Stimulated activated CD4-positive, alpha-beta T cell treated with anti-CD3 and anti-CD28 coated beads, TNF-alpha, amount 100 ng/mL, for 4 hours (primary cell): ENCODE data around the gene CCDC154.

ENCODE experiments used
- DNase-seq, 3 experiments: peaks; one replicate each; pipeline ENCODE4 v3.0.0-alpha.2; 2020; ENCODE audit warnings: low read depth in 3 of 3

Gene CCDC154

DNA sequence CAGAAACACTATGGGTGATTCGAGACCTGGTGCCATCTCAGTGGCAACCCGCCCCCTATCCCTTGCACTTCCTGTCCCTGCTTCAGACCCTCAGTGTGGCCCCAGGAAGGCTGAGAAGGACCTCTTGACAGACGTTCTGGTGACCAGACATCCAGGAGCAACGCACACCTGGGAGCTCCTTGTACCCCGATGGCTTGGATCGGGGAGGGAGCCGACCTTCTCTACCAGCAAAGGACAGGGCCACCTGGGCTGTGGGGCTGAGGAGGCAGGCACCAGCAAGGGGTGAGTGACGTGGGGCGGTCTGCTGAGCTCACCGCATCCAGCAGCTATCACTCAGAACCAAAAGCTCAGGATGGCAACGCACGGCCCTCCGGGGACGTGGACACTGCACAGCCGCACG is 57.0 kb downstream of the CCDC154 start:
- DNase-seq, result no peak

DNA sequence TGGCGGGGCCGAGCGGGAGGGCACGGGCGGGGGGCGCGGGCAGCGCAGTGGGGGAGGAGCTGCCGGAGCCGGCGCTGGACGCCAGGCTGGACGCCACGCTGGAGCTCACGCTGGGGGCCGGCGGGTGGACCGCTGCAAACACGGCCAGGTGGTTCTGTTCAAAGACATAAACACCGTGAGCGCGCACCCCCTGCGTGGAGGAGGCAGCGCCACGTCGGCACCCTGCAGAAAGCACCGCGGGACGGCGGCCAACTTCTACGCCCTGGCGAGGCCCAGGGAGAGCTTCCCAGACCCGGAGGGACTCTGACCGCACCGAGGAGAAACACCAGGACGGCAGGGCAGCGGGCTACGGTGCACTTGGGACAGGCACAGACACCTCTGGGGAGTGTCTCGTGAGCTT is 59.1 kb downstream of the CCDC154 start:
- DNase-seq, result no peak
